Measurements from ENCODE around the gene CLSTN1. TPM values are rescaled to one million over a fixed set of nuclear protein-coding genes. Genes with fewer than 3 reads are reported as not detected.

Gene CLSTN1
- total RNA-seq, 1 experiment from 2014 or later: 100 TPM

- no peaks in the 10 kb centered on the region for H3K79me1 ChIP-seq (ENCODE audit: insufficient read depth, low read depth, low read length, poor library complexity, severe bottlenecking)
- no peak overlapping the region for H2AK5ac ChIP-seq (ENCODE audit: insufficient read length, low read length)
- H3K4me1 Mint-ChIP-seq: peaks cover 30 to 39% of the 10 kb centered on the region in 2 experiments
- peaks cover 3% of the 10 kb centered on the region; the same call in 1 of the 2 replicates for H3K4me1 ChIP-seq (ENCODE audit: insufficient read depth, low read length)
- no peak overlapping the region for H2BK15ac ChIP-seq (ENCODE audit: low read depth, low read length)
- H3K23me2 ChIP-seq (ENCODE audit: insufficient read length, low read depth, low read length, poor library complexity, severe bottlenecking): peaks cover 31% of the 10 kb centered on the region
- no peak overlapping the region for H3K18ac ChIP-seq (ENCODE audit: insufficient read length, low read depth, low read length)
- H4K20me1 ChIP-seq (ENCODE audit: control insufficient read depth, insufficient read depth, insufficient read length): no peaks in the 10 kb centered on the region
- H4K5ac ChIP-seq (ENCODE audit: insufficient read length, low read depth, low read length): no peak overlapping the region
- no peak overlapping the region for H3K56ac ChIP-seq (ENCODE audit: insufficient read length, low read depth, low read length)
- no peak overlapping the region for H2BK5ac ChIP-seq (ENCODE audit: insufficient read length, low read length)
- no peak overlapping the region for H2BK120ac ChIP-seq (ENCODE audit: low read depth, low read length, poor library complexity, severe bottlenecking)
- WGBS (ENCODE audit: extremely low coverage, insufficient read length, low lambda C conversion rate): no CpG with 5 or more reads among the region's 5 CpGs
- H3K4me2 ChIP-seq (ENCODE audit: insufficient read depth, insufficient read length, low read length): no peak overlapping the region
- H3K4ac ChIP-seq (ENCODE audit: low read depth, low read length): no peak overlapping the region
- H2BK12ac ChIP-seq (ENCODE audit: insufficient read length, low read depth, low read length): no peak overlapping the region
- H3K27me3 Mint-ChIP-seq (ENCODE audit: low read depth): peaks cover 37% of the 10 kb centered on the region
- DNase-seq: no peak
- peaks cover 9% of the 10 kb centered on the region; the same call in 1 of the 2 replicates for H3K27me3 ChIP-seq (ENCODE audit: insufficient read depth, low read length)
- H3T11ph ChIP-seq (ENCODE audit: low read length): no peak overlapping the region
- H3K36me3 Mint-ChIP-seq (ENCODE audit: insufficient read depth in 1 of 3, low read depth in 3 of 3): no peaks in the 10 kb centered on the region; a peak in 2 of 7 replicates
- H3K9ac ChIP-seq (ENCODE audit: extremely low read depth, insufficient read length, low read length): no peak overlapping the region
- no peak overlapping the region for H2BK20ac ChIP-seq (ENCODE audit: low read depth, low read length, poor library complexity, severe bottlenecking)
- H4K91ac ChIP-seq (ENCODE audit: insufficient read length, low read depth, low read length): no peak overlapping the region
- H3K4me3 Mint-ChIP-seq: no peak overlapping the region
- TF ChIP-seq CTCF (conservative IDR thresholded peaks at IDR 0.05): no peak; the same call in 2 of the 3 replicates
- H3K23ac ChIP-seq (ENCODE audit: insufficient read length, low read depth, low read length): no peak overlapping the region
- no peaks in the 10 kb centered on the region for H3K79me2 ChIP-seq (ENCODE audit: insufficient read depth, low read length)
- H3K9me3 ChIP-seq (ENCODE audit: control insufficient read depth, low read depth, low read length): no peaks in the 10 kb centered on the region
- H2AFZ ChIP-seq (ENCODE audit: low read length): no peak overlapping the region
- H3K27ac ChIP-seq (ENCODE audit: insufficient read length, low read depth, low read length): no peak overlapping the region
- no peak overlapping the region for H3K27ac Mint-ChIP-seq
- H4K8ac ChIP-seq (replicated peaks; ENCODE audit: insufficient read length, low read depth, low read length): no peak overlapping the region
- H3K9me3 Mint-ChIP-seq: no peaks in the 10 kb centered on the region
- H3K14ac ChIP-seq (ENCODE audit: insufficient read depth, low read length): no peak overlapping the region
Observed at GRCh38 chr1:9691691-9692090, 132.1 kb downstream of the CLSTN1 start.
